ENCODE measurements around the gene PCDHA11. TPM values are rescaled to one million over a fixed set of nuclear protein-coding genes. Genes with fewer than 3 reads are reported as not detected.
A peak's percentile ranks its signal among the peaks of the same experiment; 100 is the strongest.

The PCDHA11 gene
- total and polyA plus RNA-seq, 10 of the 15 experiments (the other 5 are each of a cell fraction or from before 2014, with no cell fraction given) = 0.06 TPM; not detected in 9

GRCh38 chr5:140821375-140822280 is 47.1 kb upstream of the PCDHA11 start, which contains the start of gene PCDHA5:
PCDHA5 (plus strand) TSS chr5:140821613.
- in situ Hi-C loops (cut with MboI) (loop anchor here (25.0 kb wide), 1 partner anchor 741 kb away; no protein-coding TSS in a partner anchor), intact Hi-C loops (cut with micrococcal nuclease; ENCODE audit: unreplicated experiment) (no loop called here)
- Histone ChIP-seq H3K4me3 (no peak within 1 kb of the TSS), H3K27ac (ENCODE audit: control insufficient read depth, insufficient read depth) (no peak within 1 kb of the TSS), H3K9me3 (replicated peaks; ENCODE audit: control insufficient read depth, insufficient read depth, low read length) (no peaks in the 10 kb centered on the region; the same call in 2 of the 3 replicates), H4K20me1 (ENCODE audit: control insufficient read depth, insufficient read depth) (no peaks in the 10 kb centered on the region), H3K27me3 (replicated peaks in 1 of 2; ENCODE audit: control insufficient read depth in 2 of 2, insufficient read depth in 2 of 2, low read length in 1 of 2) (no peaks in the 10 kb centered on the region), H3K4me2 (ENCODE audit: control insufficient read depth, insufficient read depth) (no peak within 1 kb of the TSS), H2AFZ (ENCODE audit: control insufficient read depth, low read depth, low read length) (no peak within 1 kb of the TSS), H3K79me2 (ENCODE audit: control insufficient read depth, insufficient read depth, low read length) (no peaks in the 10 kb centered on the region), H3K36me3 (ENCODE audit: control insufficient read depth in 2 of 2, insufficient read depth in 2 of 2, low read length in 1 of 2) (no peaks in the 10 kb centered on the region), H3K4me1 (ENCODE audit: control insufficient read depth, insufficient read depth, low read length) (no peaks in the 10 kb centered on the region), H3K9ac (ENCODE audit: control insufficient read depth, insufficient read depth, low read length) (no peak within 1 kb of the TSS)
- ATAC-seq = no peak
- ChIA-PET SMC1A (ENCODE audit: uncharacterized antibody, unreplicated experiment) (interaction anchor here (0.8 kb wide), 1 partner anchor 12 kb away, joined by 3 read pairs; no protein-coding TSS in a partner anchor), CTCF (interaction anchor here (0.7 to 2.0 kb wide), 5 partner anchors 9 to 24 kb away, joined by 3 to 5 read pairs (median 3); no protein-coding TSS in a partner anchor), RAD21 (ENCODE audit: unreplicated experiment) (no interaction called here), POLR2A (no interaction called here)
- 59% methylated on average over 37 of the region's 39 CpGs for WGBS (ENCODE audit: insufficient coverage, insufficient replicate concordance, low lambda C conversion rate, missing lambda C conversion rate)
- TF ChIP-seq CTCF (IDR thresholded peaks at IDR 0.05 in 2 of 3, conservative IDR thresholded peaks at IDR 0.05 in 1 of 3; ENCODE audit: control insufficient read depth in 2 of 3, extremely low read depth in 1 of 3, insufficient read depth in 1 of 3, low read depth in 3 of 3, low read length in 3 of 3) (peak in 2 of 3 experiments; percentile 31 to 39; a peak in 4 of 6 replicates), YBX1 (IDR thresholded peaks at IDR 0.05) (no peak)
- BruUV-seq (replicated peaks) = no TSS peak
- DNase-seq (ENCODE audit: low read depth, low spot score) = no peak
- FAIRE-seq = no peak

- in situ Hi-C loops (cut with MboI) = loop anchor here (25.0 kb wide), 1 partner anchor 740 kb away; no protein-coding TSS in a partner anchor
- DNase-seq (ENCODE audit: low read depth, low spot score) (no peak), ATAC-seq (no peak), FAIRE-seq (no peak)
- no peak overlapping the region for H3K4me3 ChIP-seq
- BruUV-seq (replicated peaks) = no TSS peak
- ChIA-PET CTCF (interaction anchor here (0.7 to 2.0 kb wide), 3 partner anchors 9 to 23 kb away, joined by 3 to 5 read pairs (median 3); no protein-coding TSS in a partner anchor), POLR2A (no interaction called here), RAD21 (ENCODE audit: unreplicated experiment) (no interaction called here), SMC1A (ENCODE audit: uncharacterized antibody, unreplicated experiment) (no interaction called here)
- H3K9ac ChIP-seq (ENCODE audit: control insufficient read depth, insufficient read depth, low read length) = no peak overlapping the region
- H4K20me1 ChIP-seq (ENCODE audit: control insufficient read depth, insufficient read depth) = no peaks in the 10 kb centered on the region
- intact Hi-C loops (cut with micrococcal nuclease; ENCODE audit: unreplicated experiment) = no loop called here
- no peaks in the 10 kb centered on the region for H3K27me3 ChIP-seq (replicated peaks in 1 of 2; ENCODE audit: control insufficient read depth in 2 of 2, insufficient read depth in 2 of 2, low read length in 1 of 2)
- no peaks in the 10 kb centered on the region for H3K36me3 ChIP-seq (ENCODE audit: control insufficient read depth in 2 of 2, insufficient read depth in 2 of 2, low read length in 1 of 2)
- H2AFZ ChIP-seq (ENCODE audit: control insufficient read depth, low read depth, low read length) = no peak overlapping the region
- no peaks in the 10 kb centered on the region for H3K79me2 ChIP-seq (ENCODE audit: control insufficient read depth, insufficient read depth, low read length)
- H3K27ac ChIP-seq (ENCODE audit: control insufficient read depth, insufficient read depth) = no peak overlapping the region
- no peaks in the 10 kb centered on the region; the same call in 2 of the 3 replicates for H3K9me3 ChIP-seq (replicated peaks; ENCODE audit: control insufficient read depth, insufficient read depth, low read length)
- H3K4me2 ChIP-seq (ENCODE audit: control insufficient read depth, insufficient read depth) = no peak overlapping the region
- H3K4me1 ChIP-seq (ENCODE audit: control insufficient read depth, insufficient read depth, low read length) = no peaks in the 10 kb centered on the region
- 31% methylated on average over 6 of the region's 6 CpGs for WGBS (ENCODE audit: insufficient coverage, insufficient replicate concordance, low lambda C conversion rate, missing lambda C conversion rate)
- TF ChIP-seq SREBF1 (IDR thresholded peaks at IDR 0.05; ENCODE audit: low read length) (no peak), TBL1XR1 (IDR thresholded peaks at IDR 0.05; ENCODE audit: low read depth, low read length) (no peak), SKIL (IDR thresholded peaks at IDR 0.05; ENCODE audit: low read depth, poor library complexity, severe bottlenecking) (no peak), ZNF274 (IDR thresholded peaks at IDR 0.05; ENCODE audit: insufficient read depth, insufficient read length) (no peak), NR2C2 (IDR thresholded peaks at IDR 0.05; ENCODE audit: borderline replicate concordance, control insufficient read depth, insufficient read length, low read depth) (no peak), SRF (IDR thresholded peaks at IDR 0.05; ENCODE audit: low read depth in 2 of 2, low read length in 2 of 2) (no peak), MEF2A (IDR thresholded peaks at IDR 0.05; ENCODE audit: insufficient read depth, low read depth, low read length) (no peak), SIX5 (IDR thresholded peaks at IDR 0.05; ENCODE audit: low read depth, low read length, severe bottlenecking) (no peak), POLR2AphosphoS2 (IDR thresholded peaks at IDR 0.05; ENCODE audit: low read depth, low read length) (no peak), FOXK2 (IDR thresholded peaks at IDR 0.05) (no peak)
Measured at GRCh38 chr5:140822281-140822629, 46.5 kb upstream of the PCDHA11 start.

Measured in GM12878 (cell line).